Neural cell (in vitro differentiated cells): ENCODE data around the gene PROX2. TPM values are rescaled to one million over a fixed set of nuclear protein-coding genes. Genes with fewer than 3 reads are reported as not detected.

Experiments used
- H2AFZ ChIP-seq: fragments of 200-600, 300-800 bp; sonication (generic), shearing (Covaris generic); 2 replicates; pipeline ENCODE4 v1.6.0; 2014; ENCODE audit warnings: low read depth, mild to moderate bottlenecking, antibody characterized with exemption, low read length, moderate library complexity
- H3F3A ChIP-seq: fragments of 200-600 bp; shearing (Covaris generic); 2 replicates; pipeline ENCODE4 v1.6.1; 2016; ENCODE audit warnings: mild to moderate bottlenecking, moderate library complexity, mixed read lengths, antibody characterized with exemption, low read length; ENCODE audit not compliant: insufficient read depth, poor library complexity, severe bottlenecking
- H3K27ac ChIP-seq: fragments of 200-600, 300-800 bp; sonication (generic), shearing (Covaris generic); 2 replicates; pipeline ENCODE4 v1.5.1; 2014; ENCODE audit warnings: mild to moderate bottlenecking, low read length, moderate library complexity
- H3K27me3 ChIP-seq: fragments of 300-800, 200-600 bp; sonication (generic), shearing (Covaris generic); 2 replicates; pipeline ENCODE4 v1.6.0; 2014; ENCODE audit warnings: mild to moderate bottlenecking, low read depth, low read length, moderate library complexity; ENCODE audit not compliant: insufficient read depth
- H3K36me3 ChIP-seq: fragments of 300-800, 200-600 bp; sonication (generic), shearing (Covaris generic); 2 replicates; pipeline ENCODE4 v1.5.1; 2014; ENCODE audit warnings: mild to moderate bottlenecking, antibody characterized with exemption, low read length, moderate library complexity; ENCODE audit not compliant: insufficient read depth
- H3K4me2 ChIP-seq: fragments of 300-800, 200-600 bp; sonication (generic), shearing (Covaris generic); 2 replicates; pipeline ENCODE4 v1.6.0; 2014; ENCODE audit warnings: mild to moderate bottlenecking, low read length
- H3K4me3 ChIP-seq: fragments of 300-800, 200-600 bp; sonication (generic), shearing (Covaris generic); 2 replicates; pipeline ENCODE4 v1.5.1; 2014; ENCODE audit warnings: mild to moderate bottlenecking, low read length, moderate library complexity
- H3K79me2 ChIP-seq: fragments of 200-600 bp; shearing (Covaris generic); replicated peaks from 2 replicates; pipeline ENCODE4 v1.6.0; 2014; ENCODE audit warnings: mild to moderate bottlenecking, low read length, moderate library complexity; ENCODE audit not compliant: insufficient read depth
- H3K9ac ChIP-seq: fragments of 300-800, 200-600 bp; sonication (generic), shearing (Covaris generic); 2 replicates; pipeline ENCODE4 v1.6.1; 2016; ENCODE audit warnings: mild to moderate bottlenecking, low read length, mixed read lengths
- H3K9me2 ChIP-seq: fragments of 200-600 bp; shearing (Covaris generic); 2 replicates; pipeline ENCODE4 v1.6.1; 2016; ENCODE audit warnings: mild to moderate bottlenecking, low read length, mixed read lengths; ENCODE audit not compliant: insufficient read depth
- H3K9me3 ChIP-seq: fragments of 200-600, 300-800 bp; sonication (generic), shearing (Covaris generic); 2 replicates; pipeline ENCODE4 v1.6.1; 2016; ENCODE audit warnings: mild to moderate bottlenecking, mixed run types, low read length, moderate library complexity, mixed read lengths
- H4K20me1 ChIP-seq: fragments of 200-600 bp; shearing (Covaris generic); 2 replicates; pipeline ENCODE4 v1.6.1; 2016; ENCODE audit warnings: mild to moderate bottlenecking, mixed run types; ENCODE audit not compliant: insufficient read depth
- CTCF ChIP-seq: fragments of 450-650 bp; IDR thresholded peaks from 2 replicates; pipeline ENCODE4 v1.5.1; 2014; ENCODE audit warnings: antibody characterized with exemption, mild to moderate bottlenecking, moderate library complexity; ENCODE audit not compliant: poor library complexity, severe bottlenecking
- EP300 ChIP-seq: fragments of 450-650 bp; conservative IDR thresholded peaks from 2 replicates; pipeline ENCODE4 v1.6.1; 2014; ENCODE audit warnings: antibody characterized with exemption, mild to moderate bottlenecking, moderate library complexity; ENCODE audit not compliant: poor library complexity, severe bottlenecking
- EZH2 ChIP-seq: fragments of 200-600, 300-800 bp; shearing (Covaris generic), sonication (generic); IDR thresholded peaks from 2 replicates; pipeline ENCODE4 v1.6.1; 2014; ENCODE audit warnings: antibody characterized with exemption, low read length, borderline replicate concordance, mild to moderate bottlenecking; ENCODE audit not compliant: insufficient read depth, poor library complexity, severe bottlenecking
- MXI1 ChIP-seq: fragments of 450-650 bp; conservative IDR thresholded peaks from 2 replicates; pipeline ENCODE4 v1.6.1; 2014; ENCODE audit warnings: antibody characterized with exemption, mild to moderate bottlenecking; ENCODE audit not compliant: poor library complexity, severe bottlenecking
- POLR2AphosphoS5 ChIP-seq: IDR thresholded peaks from 2 replicates; pipeline ENCODE4 v1.6.1; 2012
- RAD21 ChIP-seq: fragments of 450-650 bp; conservative IDR thresholded peaks from 2 replicates; pipeline ENCODE4 v1.6.1; 2014; ENCODE audit warnings: antibody characterized with exemption, mild to moderate bottlenecking, moderate library complexity
- REST ChIP-seq: IDR thresholded peaks from 2 replicates; pipeline ENCODE4 v1.6.1; 2012; ENCODE audit warnings: borderline replicate concordance
- SMC3 ChIP-seq: fragments of 450-650 bp; conservative IDR thresholded peaks from 2 replicates; pipeline ENCODE4 v1.6.1; 2014; ENCODE audit warnings: antibody characterized with exemption, mild to moderate bottlenecking, moderate library complexity; ENCODE audit not compliant: poor library complexity
- TAF1 ChIP-seq: IDR thresholded peaks from 2 replicates; pipeline ENCODE4 v1.6.1; 2012; ENCODE audit warnings: low read depth
- polyA plus RNA-seq: library from polyadenylated mRNA; depleted of rRNA; stranded (reverse); fragments of >200 nt; gene quantifications from 2 replicates; pipeline ENCODE4 v1.2.3, GENCODE V29; 2014

The PROX2 gene
- polyA plus RNA-seq, 1 donor from 2014 or later: not detected

- Histone ChIP-seq H3K27me3 (no peaks in the 10 kb centered on the region), H4K20me1 (no peaks in the 10 kb centered on the region), H3K9ac (no peak overlapping the region), H3K27ac (no peak overlapping the region), H2AFZ (no peak overlapping the region), H3K9me3 (no peaks in the 10 kb centered on the region), H3K4me2 (no peak overlapping the region), H3K9me2 (no peaks in the 10 kb centered on the region), H3F3A (no peaks in the 10 kb centered on the region), H3K36me3 (peaks cover under 1% of the 10 kb centered on the region), H3K79me2 (no peaks in the 10 kb centered on the region), H3K4me3 (no peak overlapping the region)
- TF ChIP-seq POLR2AphosphoS5 (peak; percentile 3), EP300 (no peak)
Measured at GRCh38 chr14:74904635-74905503, 28.9 kb upstream of the PROX2 start.

GRCh38 chr14:74902941-74903705, 27.2 kb upstream of the PROX2 start:
- H3K9me3 ChIP-seq: no peaks in the 10 kb centered on the region
- TF ChIP-seq RAD21: no peak
- no peak overlapping the region for H3K9ac ChIP-seq
- no peaks in the 10 kb centered on the region for H4K20me1 ChIP-seq
- no peak overlapping the region for H3K27ac ChIP-seq
- no peaks in the 10 kb centered on the region for H3F3A ChIP-seq
- no peaks in the 10 kb centered on the region for H3K27me3 ChIP-seq
- H3K4me3 ChIP-seq: no peak overlapping the region
- H2AFZ ChIP-seq: no peak overlapping the region
- no peaks in the 10 kb centered on the region for H3K9me2 ChIP-seq
- no peaks in the 10 kb centered on the region for H3K79me2 ChIP-seq
- no peak overlapping the region for H3K4me2 ChIP-seq
- peaks cover 10% of the 10 kb centered on the region for H3K36me3 ChIP-seq

- Histone ChIP-seq H3K9me3 (no peaks in the 10 kb centered on the region), H3K9me2 (no peaks in the 10 kb centered on the region), H3K27me3 (no peaks in the 10 kb centered on the region), H4K20me1 (no peaks in the 10 kb centered on the region), H3K4me3 (no peak overlapping the region), H3K36me3 (peaks cover 10% of the 10 kb centered on the region), H3K4me2 (no peak overlapping the region), H2AFZ (no peak overlapping the region), H3F3A (no peaks in the 10 kb centered on the region), H3K27ac (no peak overlapping the region), H3K79me2 (no peaks in the 10 kb centered on the region), H3K9ac (no peak overlapping the region)
- TF ChIP-seq RAD21: no peak
- no peak for TF ChIP-seq EZH2
- no peak for TF ChIP-seq EP300
- no peak for TF ChIP-seq MXI1
- TF ChIP-seq TAF1: no peak
- no peak for TF ChIP-seq POLR2AphosphoS5
- TF ChIP-seq CTCF: no peak
- no peak for TF ChIP-seq SMC3
- no peak for TF ChIP-seq REST
Measured at GRCh38 chr14:74898694-74899093, 22.7 kb upstream of the PROX2 start.
